ENCODE measurements around the gene BTK. TPM values are rescaled to one million over a fixed set of nuclear protein-coding genes. Genes with fewer than 3 reads are reported as not detected.
A peak's percentile ranks its signal among the peaks of the same experiment; 100 is the strongest.

BTK gene
- total and polyA plus RNA-seq, 9 of the 15 experiments (the other 6 are each of a cell fraction or from before 2014, with no cell fraction given): 14.9 to 93.4 (median 65.2) TPM

DNA sequence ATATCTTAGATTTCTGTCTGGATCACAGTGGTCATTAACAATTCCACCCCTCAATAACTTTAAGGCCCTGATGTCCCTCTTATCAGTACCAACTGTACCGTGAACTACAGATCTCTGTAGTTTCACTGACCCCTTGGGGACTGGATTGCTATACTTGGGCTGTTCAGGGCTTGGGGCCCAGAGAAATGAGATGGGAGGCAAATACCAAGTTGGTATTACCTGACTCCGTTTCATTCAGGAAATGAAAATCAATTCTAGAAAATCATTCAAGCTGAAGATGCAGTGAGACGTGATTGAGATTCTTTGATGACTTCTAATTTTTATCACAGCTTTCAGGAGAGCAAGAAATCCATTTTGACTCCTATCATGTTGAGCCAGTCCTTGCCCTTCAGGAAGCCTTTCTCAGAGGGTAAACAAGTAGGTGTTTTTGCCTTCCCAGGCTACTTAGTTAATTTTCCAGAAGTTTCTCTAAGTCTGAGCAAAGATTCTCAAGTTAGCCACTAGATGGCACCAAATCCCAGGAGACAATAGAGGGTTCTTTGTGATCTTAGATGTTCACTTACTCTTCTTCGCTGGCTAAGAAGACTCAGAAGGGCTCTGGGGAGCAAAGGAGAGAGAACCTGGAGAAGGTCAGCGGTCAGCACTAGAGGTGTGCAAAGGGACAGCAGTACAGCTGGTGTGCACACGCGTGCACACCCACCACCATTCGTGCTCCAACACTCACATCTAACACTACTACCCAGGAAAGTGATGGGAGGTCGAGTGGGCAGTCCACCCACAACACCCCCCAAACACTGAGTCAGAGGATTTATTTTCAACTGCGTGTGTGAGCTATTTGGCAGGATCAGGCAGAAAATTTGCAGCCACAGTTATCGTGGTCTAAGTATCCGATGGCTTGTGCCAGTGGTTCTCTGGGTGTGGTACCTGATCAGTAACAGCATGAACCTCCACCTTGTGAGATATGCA, 29.5 kb upstream of the BTK start:
- ChIA-PET POLR2A (interaction anchor here (0.6 kb wide), 1 partner anchor 10 kb away, joined by 3 read pairs; no protein-coding TSS in a partner anchor), CTCF (ENCODE audit: low intra/inter-chr PET ratio) (no interaction called here)
- H3K27ac ChIP-seq (ENCODE audit: extremely low read depth, low read depth, low read length): no peak overlapping the region
- WGBS (ENCODE audit: insufficient coverage, low coverage, missing lambda C conversion rate): 34% methylated on average over 12 of the region's 12 CpGs
- H3K4me3 ChIP-seq: no peak overlapping the region
- H3K27me3 ChIP-seq (ENCODE audit: control insufficient read depth in 2 of 2, insufficient read depth in 2 of 2, low read length in 2 of 2): no peaks in the 10 kb centered on the region; a peak in 1 of 5 replicates
- no peak overlapping the region for H3K9ac ChIP-seq (ENCODE audit: insufficient read depth in 1 of 2, low read depth in 2 of 2, low read length in 2 of 2)
- in situ Hi-C loops (cut with MboI): no loop called here
- peaks cover 14% of the 10 kb centered on the region for H3K79me2 ChIP-seq (ENCODE audit: control insufficient read depth, insufficient read depth, low read length)
- peak; percentile 49 to 72 (median 52) for DNase-seq (ENCODE audit: extremely low read depth in 1 of 4, low spot score in 3 of 4)
- no peaks in the 10 kb centered on the region for H3K9me3 ChIP-seq (replicated peaks; ENCODE audit: control insufficient read depth, insufficient read depth, low read depth, low read length)
- BruUV-seq (replicated peaks): no TSS peak
- peaks cover 22% of the 10 kb centered on the region; the same call in 1 of the 3 replicates for H3K36me3 ChIP-seq (ENCODE audit: control insufficient read depth, insufficient read depth, low read length)
- peak; percentile 89 for FAIRE-seq
- H2AFZ ChIP-seq (ENCODE audit: low read depth, low read length): no peak overlapping the region
- intact Hi-C loops (cut with micrococcal nuclease): loop anchor here (2.0 to 5.0 kb wide), 3 partner anchors 47 to 383 kb away; no protein-coding TSS in a partner anchor
- no peaks in the 10 kb centered on the region; the same call in 1 of the 2 replicates for H4K20me1 ChIP-seq (replicated peaks; ENCODE audit: control insufficient read depth, insufficient read depth, low read length)
- peaks cover 8 to 17% of the 10 kb centered on the region in 2 experiments; a peak in 4 of 5 replicates for H3K4me1 ChIP-seq (replicated peaks in 1 of 2; ENCODE audit: control insufficient read depth in 2 of 2, insufficient read depth in 2 of 2, low read length in 2 of 2)
- no peaks in the 10 kb centered on the region for H3K9me1 ChIP-seq (ENCODE audit: control insufficient read depth, insufficient read depth, low read length)
- H3K4me2 ChIP-seq (ENCODE audit: insufficient read depth, low read length): no peak overlapping the region
- peak; percentile 84 for ATAC-seq
- TF ChIP-seq, protein P1, sequence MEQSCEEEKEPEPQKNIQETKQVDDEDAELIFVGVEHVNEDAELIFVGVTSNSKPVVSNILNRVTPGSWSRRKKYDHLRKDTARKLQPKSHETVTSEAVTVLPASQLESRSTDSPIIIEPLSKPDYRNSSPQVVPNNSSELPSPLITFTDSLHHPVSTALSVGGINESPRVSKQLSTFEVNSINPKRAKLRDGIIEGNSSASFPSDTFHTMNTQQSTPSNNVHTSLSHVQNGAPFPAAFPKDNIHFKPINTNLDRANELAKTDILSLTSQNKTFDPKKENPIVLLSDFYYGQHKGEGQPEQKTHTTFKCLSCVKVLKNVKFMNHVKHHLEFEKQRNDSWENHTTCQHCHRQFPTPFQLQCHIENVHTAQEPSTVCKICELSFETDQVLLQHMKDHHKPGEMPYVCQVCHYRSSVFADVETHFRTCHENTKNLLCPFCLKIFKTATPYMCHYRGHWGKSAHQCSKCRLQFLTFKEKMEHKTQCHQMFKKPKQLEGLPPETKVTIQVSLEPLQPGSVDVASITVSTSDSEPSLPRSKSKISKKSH (CRISPR knock-in tag; IDR thresholded peaks at IDR 0.05): no peak
- TF ChIP-seq, protein P2, sequence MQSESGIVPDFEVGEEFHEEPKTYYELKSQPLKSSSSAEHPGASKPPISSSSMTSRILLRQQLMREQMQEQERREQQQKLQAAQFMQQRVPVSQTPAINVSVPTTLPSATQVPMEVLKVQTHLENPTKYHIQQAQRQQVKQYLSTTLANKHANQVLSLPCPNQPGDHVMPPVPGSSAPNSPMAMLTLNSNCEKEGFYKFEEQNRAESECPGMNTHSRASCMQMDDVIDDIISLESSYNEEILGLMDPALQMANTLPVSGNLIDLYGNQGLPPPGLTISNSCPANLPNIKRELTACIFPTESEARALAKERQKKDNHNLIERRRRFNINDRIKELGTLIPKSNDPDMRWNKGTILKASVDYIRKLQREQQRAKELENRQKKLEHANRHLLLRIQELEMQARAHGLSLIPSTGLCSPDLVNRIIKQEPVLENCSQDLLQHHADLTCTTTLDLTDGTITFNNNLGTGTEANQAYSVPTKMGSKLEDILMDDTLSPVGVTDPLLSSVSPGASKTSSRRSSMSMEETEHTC (IDR thresholded peaks at IDR 0.05): no peak
- TF ChIP-seq, protein P3, sequence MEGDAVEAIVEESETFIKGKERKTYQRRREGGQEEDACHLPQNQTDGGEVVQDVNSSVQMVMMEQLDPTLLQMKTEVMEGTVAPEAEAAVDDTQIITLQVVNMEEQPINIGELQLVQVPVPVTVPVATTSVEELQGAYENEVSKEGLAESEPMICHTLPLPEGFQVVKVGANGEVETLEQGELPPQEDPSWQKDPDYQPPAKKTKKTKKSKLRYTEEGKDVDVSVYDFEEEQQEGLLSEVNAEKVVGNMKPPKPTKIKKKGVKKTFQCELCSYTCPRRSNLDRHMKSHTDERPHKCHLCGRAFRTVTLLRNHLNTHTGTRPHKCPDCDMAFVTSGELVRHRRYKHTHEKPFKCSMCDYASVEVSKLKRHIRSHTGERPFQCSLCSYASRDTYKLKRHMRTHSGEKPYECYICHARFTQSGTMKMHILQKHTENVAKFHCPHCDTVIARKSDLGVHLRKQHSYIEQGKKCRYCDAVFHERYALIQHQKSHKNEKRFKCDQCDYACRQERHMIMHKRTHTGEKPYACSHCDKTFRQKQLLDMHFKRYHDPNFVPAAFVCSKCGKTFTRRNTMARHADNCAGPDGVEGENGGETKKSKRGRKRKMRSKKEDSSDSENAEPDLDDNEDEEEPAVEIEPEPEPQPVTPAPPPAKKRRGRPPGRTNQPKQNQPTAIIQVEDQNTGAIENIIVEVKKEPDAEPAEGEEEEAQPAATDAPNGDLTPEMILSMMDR (IDR thresholded peaks at IDR 0.05 in 2 of 3, conservative IDR thresholded peaks at IDR 0.05 in 1 of 3; ENCODE audit: insufficient read depth in 2 of 3, low read depth in 1 of 3, low read length in 3 of 3): peak; percentile 52 to 75 (median 66)
- TF ChIP-seq RAD21 (CRISPR knock-in tag; conservative IDR thresholded peaks at IDR 0.05 in 1 of 2, IDR thresholded peaks at IDR 0.05 in 1 of 2) (peak; percentile 53 to 74), ZNF133 (CRISPR knock-in tag; IDR thresholded peaks at IDR 0.05) (no peak), ZNF79 (CRISPR knock-in tag; IDR thresholded peaks at IDR 0.05; ENCODE audit: low read depth) (peak; percentile 94), CBX2 (IDR thresholded peaks at IDR 0.05; ENCODE audit: insufficient read depth, low read length, poor library complexity, severe bottlenecking) (no peak), FIP1L1 (IDR thresholded peaks at IDR 0.05; ENCODE audit: low read depth, low read length, poor library complexity, severe bottlenecking) (no peak), SMC3 (conservative IDR thresholded peaks at IDR 0.05; ENCODE audit: insufficient read depth, low read depth, low read length) (peak; percentile 35; the same call in 1 of the 2 replicates)
- TF ChIP-seq, protein P4, sequence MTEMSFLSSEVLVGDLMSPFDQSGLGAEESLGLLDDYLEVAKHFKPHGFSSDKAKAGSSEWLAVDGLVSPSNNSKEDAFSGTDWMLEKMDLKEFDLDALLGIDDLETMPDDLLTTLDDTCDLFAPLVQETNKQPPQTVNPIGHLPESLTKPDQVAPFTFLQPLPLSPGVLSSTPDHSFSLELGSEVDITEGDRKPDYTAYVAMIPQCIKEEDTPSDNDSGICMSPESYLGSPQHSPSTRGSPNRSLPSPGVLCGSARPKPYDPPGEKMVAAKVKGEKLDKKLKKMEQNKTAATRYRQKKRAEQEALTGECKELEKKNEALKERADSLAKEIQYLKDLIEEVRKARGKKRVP (CRISPR knock-in tag; IDR thresholded peaks at IDR 0.05): no peak
- TF ChIP-seq, protein P5, sequence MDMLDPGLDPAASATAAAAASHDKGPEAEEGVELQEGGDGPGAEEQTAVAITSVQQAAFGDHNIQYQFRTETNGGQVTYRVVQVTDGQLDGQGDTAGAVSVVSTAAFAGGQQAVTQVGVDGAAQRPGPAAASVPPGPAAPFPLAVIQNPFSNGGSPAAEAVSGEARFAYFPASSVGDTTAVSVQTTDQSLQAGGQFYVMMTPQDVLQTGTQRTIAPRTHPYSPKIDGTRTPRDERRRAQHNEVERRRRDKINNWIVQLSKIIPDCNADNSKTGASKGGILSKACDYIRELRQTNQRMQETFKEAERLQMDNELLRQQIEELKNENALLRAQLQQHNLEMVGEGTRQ (CRISPR knock-in tag; IDR thresholded peaks at IDR 0.05): no peak
